K562 (cell line): Measurements from ENCODE around the gene PILRA. TPM values are rescaled to one million over a fixed set of nuclear protein-coding genes. Genes with fewer than 3 reads are reported as not detected.

Experiments
- CXXC5 ChIP-seq: fragments of 250-450 bp; sonication (Bioruptor Pico); IDR thresholded peaks from 2 replicates; pipeline ENCODE4 v1.8.0; 2022; ENCODE audit warnings: inconsistent platforms, mild to moderate bottlenecking, moderate library complexity
- MXD1 ChIP-seq: fragments of 250-450 bp; sonication (Bioruptor Pico); IDR thresholded peaks from 2 replicates; pipeline ENCODE4 v1.8.0; 2021; ENCODE audit warnings: borderline replicate concordance, mild to moderate bottlenecking, moderate library complexity; ENCODE audit not compliant: poor library complexity, severe bottlenecking
- MYC ChIP-seq, 2 experiments: fragments of 250-450 bp in 1 of 2; sonication (Bioruptor Pico) in 1 of 2; IDR thresholded peaks; 2 replicates each; pipeline versions ENCODE4 v1.5.1 to v1.6.1; 2012 to 2021; ENCODE audit warnings: low read depth in 2 of 2, borderline replicate concordance in 1 of 2, improper control_type of control experiment in 1 of 2, low read length in 1 of 2, mild to moderate bottlenecking in 1 of 2, moderate library complexity in 1 of 2
- NCOA2 ChIP-seq, 2 experiments: fragments of 450-650 bp; IDR thresholded peaks; 2 replicates each; pipeline ENCODE4 v1.6.1; 2018; ENCODE audit warnings: mild to moderate bottlenecking in 2 of 2, moderate library complexity in 1 of 2; ENCODE audit not compliant: partially characterized antibody in 2 of 2
- NFE2L1 ChIP-seq: fragments of 450-650 bp; IDR thresholded peaks from 2 replicates; pipeline ENCODE4 v1.6.1; 2016; ENCODE audit warnings: missing genetic modification characterization, low read depth, mild to moderate bottlenecking, missing compliant biosample characterization, moderate library complexity, borderline replicate concordance
- NFYB ChIP-seq: IDR thresholded peaks from 2 replicates; pipeline ENCODE4 v1.6.1; 2011; ENCODE audit warnings: mild to moderate bottlenecking, moderate library complexity; ENCODE audit not compliant: insufficient read length; ENCODE audit errors: extremely low read depth
- RBM14 ChIP-seq: fragments of 200-400 bp; formaldehyde crosslinking; IDR thresholded peaks from 2 replicates; pipeline ENCODE4 v1.6.1; 2018; ENCODE audit warnings: low read depth, mild to moderate bottlenecking, low read length, moderate library complexity, borderline replicate concordance; ENCODE audit not compliant: insufficient read depth
- SRSF1 ChIP-seq: fragments of 200-400 bp; formaldehyde crosslinking; IDR thresholded peaks from 2 replicates; pipeline ENCODE4 v1.6.1; 2017; ENCODE audit warnings: mild to moderate bottlenecking, low read depth, low read length, moderate library complexity
- THAP7 ChIP-seq: fragments of 250-450 bp; sonication (Bioruptor Pico); IDR thresholded peaks from 2 replicates; pipeline ENCODE4 v1.5.0; 2021
- ZNF311 ChIP-seq: fragments of 250-450 bp; sonication (Bioruptor Pico); IDR thresholded peaks from 2 replicates; pipeline ENCODE4 v1.4.0; 2020; ENCODE audit warnings: mild to moderate bottlenecking, moderate library complexity
- ZNF324 ChIP-seq: fragments of 250-450 bp; sonication (Bioruptor Pico); IDR thresholded peaks from 2 replicates; pipeline ENCODE4 v1.4.0; 2020; ENCODE audit warnings: mild to moderate bottlenecking
- polyA plus RNA-seq, 8 experiments: library from polyadenylated mRNA; depleted of rRNA in 4 of 8; stranded (reverse) in 5 of 8; unstranded in 3 of 8; fragments of >200 nt; fragmentation: Nextera tagmentation in 2 of 8; fragmentation: Illumina TruSeq in 1 of 8; extraction: Ambion mirVana in 2 of 8; extraction: Trizol in 1 of 8; gene quantifications; 2 replicates each; pipeline versions ENCODE4 v1.2.1 to v1.2.3, GENCODE V29; 2011 to 2014; ENCODE audit warnings: inconsistent platforms in 1 of 8, missing spikeins in 1 of 8
- total RNA-seq, 7 experiments: library from RNA; depleted of rRNA in 6 of 7; stranded (reverse); fragments of >200 nt in 6 of 7; fragmentation: Illumina TruSeq in 2 of 7; extraction: Trizol in 2 of 7; gene quantifications; 2 replicates each; pipeline versions ENCODE4 v1.2.1 to v1.2.3, GENCODE V29; 2011 to 2021; ENCODE audit warnings: low replicate concordance in 1 of 7
- TF ChIP-seq, protein P1 (sequence below): fragments of 250-450 bp; sonication (Bioruptor Pico); IDR thresholded peaks from 2 replicates; pipeline ENCODE4 v1.4.0; 2020; ENCODE audit warnings: mild to moderate bottlenecking, moderate library complexity
- TF ChIP-seq, protein P2 (sequence below): fragments of 250-450 bp; sonication (Bioruptor Pico); IDR thresholded peaks from 2 replicates; pipeline ENCODE4 v1.5.0; 2021
- TF ChIP-seq, protein P3 (sequence below): sonication (generic); formaldehyde crosslinking; IDR thresholded peaks from 2 replicates; pipeline ENCODE4 v1.8.0; 2022; ENCODE audit warnings: missing genetic modification reagents, mild to moderate bottlenecking, borderline replicate concordance

Gene PILRA
- total and polyA plus RNA-seq, 9 of the 15 experiments (the other 6 are each of a cell fraction or from before 2014, with no cell fraction given) = 0.13 to 1.8 (median 0.62) TPM

- no peak for TF ChIP-seq RBM14
- no peak for TF ChIP-seq MXD1 (CRISPR knock-in tag)
- TF ChIP-seq, protein P1, sequence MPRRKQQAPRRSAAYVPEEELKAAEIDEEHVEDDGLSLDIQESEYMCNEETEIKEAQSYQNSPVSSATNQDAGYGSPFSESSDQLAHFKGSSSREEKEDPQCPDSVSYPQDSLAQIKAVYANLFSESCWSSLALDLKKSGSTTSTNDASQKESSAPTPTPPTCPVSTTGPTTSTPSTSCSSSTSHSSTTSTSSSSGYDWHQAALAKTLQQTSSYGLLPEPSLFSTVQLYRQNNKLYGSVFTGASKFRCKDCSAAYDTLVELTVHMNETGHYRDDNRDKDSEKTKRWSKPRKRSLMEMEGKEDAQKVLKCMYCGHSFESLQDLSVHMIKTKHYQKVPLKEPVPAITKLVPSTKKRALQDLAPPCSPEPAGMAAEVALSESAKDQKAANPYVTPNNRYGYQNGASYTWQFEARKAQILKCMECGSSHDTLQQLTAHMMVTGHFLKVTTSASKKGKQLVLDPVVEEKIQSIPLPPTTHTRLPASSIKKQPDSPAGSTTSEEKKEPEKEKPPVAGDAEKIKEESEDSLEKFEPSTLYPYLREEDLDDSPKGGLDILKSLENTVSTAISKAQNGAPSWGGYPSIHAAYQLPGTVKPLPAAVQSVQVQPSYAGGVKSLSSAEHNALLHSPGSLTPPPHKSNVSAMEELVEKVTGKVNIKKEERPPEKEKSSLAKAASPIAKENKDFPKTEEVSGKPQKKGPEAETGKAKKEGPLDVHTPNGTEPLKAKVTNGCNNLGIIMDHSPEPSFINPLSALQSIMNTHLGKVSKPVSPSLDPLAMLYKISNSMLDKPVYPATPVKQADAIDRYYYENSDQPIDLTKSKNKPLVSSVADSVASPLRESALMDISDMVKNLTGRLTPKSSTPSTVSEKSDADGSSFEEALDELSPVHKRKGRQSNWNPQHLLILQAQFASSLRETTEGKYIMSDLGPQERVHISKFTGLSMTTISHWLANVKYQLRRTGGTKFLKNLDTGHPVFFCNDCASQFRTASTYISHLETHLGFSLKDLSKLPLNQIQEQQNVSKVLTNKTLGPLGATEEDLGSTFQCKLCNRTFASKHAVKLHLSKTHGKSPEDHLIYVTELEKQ (CRISPR knock-in tag) = peak; percentile 33
- TF ChIP-seq, protein P2, sequence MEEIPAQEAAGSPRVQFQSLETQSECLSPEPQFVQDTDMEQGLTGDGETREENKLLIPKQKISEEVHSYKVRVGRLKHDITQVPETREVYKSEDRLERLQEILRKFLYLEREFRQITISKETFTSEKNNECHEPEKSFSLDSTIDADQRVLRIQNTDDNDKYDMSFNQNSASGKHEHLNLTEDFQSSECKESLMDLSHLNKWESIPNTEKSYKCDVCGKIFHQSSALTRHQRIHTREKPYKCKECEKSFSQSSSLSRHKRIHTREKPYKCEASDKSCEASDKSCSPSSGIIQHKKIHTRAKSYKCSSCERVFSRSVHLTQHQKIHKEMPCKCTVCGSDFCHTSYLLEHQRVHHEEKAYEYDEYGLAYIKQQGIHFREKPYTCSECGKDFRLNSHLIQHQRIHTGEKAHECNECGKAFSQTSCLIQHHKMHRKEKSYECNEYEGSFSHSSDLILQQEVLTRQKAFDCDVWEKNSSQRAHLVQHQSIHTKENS (CRISPR knock-in tag) = 0 out of 2 replicates have a peak, but pooled peaks have one; percentile 23
- TF ChIP-seq NFE2L1 (tag) = no peak; the same call in 1 of the 2 replicates
- no peak for TF ChIP-seq ZNF324 (CRISPR knock-in tag)
- TF ChIP-seq CXXC5 = peak; percentile 81
- no peak for TF ChIP-seq SRSF1
- TF ChIP-seq NCOA2 (IDR thresholded peaks at IDR 0.05; ENCODE audit: partially characterized antibody in 2 of 2) = no peak
- peak; percentile 89 for TF ChIP-seq MYC (IDR thresholded peaks at IDR 0.05; ENCODE audit: low read depth, low read length)
- 0 out of 2 replicates have a peak, but pooled peaks have one; percentile 26 for TF ChIP-seq MYC (CRISPR knock-in tag; IDR thresholded peaks at IDR 0.05; ENCODE audit: borderline replicate concordance, low read depth)
- no peak for TF ChIP-seq THAP7 (CRISPR knock-in tag)
- no peak for TF ChIP-seq NFYB
- TF ChIP-seq, protein P3, sequence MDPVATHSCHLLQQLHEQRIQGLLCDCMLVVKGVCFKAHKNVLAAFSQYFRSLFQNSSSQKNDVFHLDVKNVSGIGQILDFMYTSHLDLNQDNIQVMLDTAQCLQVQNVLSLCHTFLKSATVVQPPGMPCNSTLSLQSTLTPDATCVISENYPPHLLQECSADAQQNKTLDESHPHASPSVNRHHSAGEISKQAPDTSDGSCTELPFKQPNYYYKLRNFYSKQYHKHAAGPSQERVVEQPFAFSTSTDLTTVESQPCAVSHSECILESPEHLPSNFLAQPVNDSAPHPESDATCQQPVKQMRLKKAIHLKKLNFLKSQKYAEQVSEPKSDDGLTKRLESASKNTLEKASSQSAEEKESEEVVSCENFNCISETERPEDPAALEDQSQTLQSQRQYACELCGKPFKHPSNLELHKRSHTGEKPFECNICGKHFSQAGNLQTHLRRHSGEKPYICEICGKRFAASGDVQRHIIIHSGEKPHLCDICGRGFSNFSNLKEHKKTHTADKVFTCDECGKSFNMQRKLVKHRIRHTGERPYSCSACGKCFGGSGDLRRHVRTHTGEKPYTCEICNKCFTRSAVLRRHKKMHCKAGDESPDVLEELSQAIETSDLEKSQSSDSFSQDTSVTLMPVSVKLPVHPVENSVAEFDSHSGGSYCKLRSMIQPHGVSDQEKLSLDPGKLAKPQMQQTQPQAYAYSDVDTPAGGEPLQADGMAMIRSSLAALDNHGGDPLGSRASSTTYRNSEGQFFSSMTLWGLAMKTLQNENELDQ (CRISPR knock-in tag) = no peak
- no peak for TF ChIP-seq ZNF311 (CRISPR knock-in tag)
These were observed 71.3 kb downstream of the PILRA start (continued) for GRCh38 chr7:100444311-100445278.
